GM18868 (cell line): ENCODE measurements around the gene SLC38A4.

Experiments used
- ATAC-seq: cut with Tn5 transposase; IDR thresholded peaks from one replicate; pipeline ENCODE4 v1.9.1; 2021; ENCODE audit warnings: mild to moderate bottlenecking, moderate library complexity; ENCODE audit not compliant: unreplicated experiment

Gene SLC38A4

GRCh38 chr12:46818642-46819041 lies 7.2 kb downstream of the SLC38A4 start:
- ATAC-seq: no peak

- ATAC-seq: no peak
These were observed 10.0 kb downstream of the SLC38A4 start for GRCh38 chr12:46815809-46816208.

- no peak for ATAC-seq
These were observed 11.7 kb downstream of the SLC38A4 start for GRCh38 chr12:46814143-46814542.

- no peak for ATAC-seq
These were observed 14.6 kb downstream of the SLC38A4 start for GRCh38 chr12:46811185-46811584.

- ATAC-seq: no peak
These were observed 16.7 kb downstream of the SLC38A4 start for GRCh38 chr12:46808955-46809697.

GRCh38 chr12:46808317-46808716 lies 17.5 kb downstream of the SLC38A4 start:
- ATAC-seq: no peak

GRCh38 chr12:46804054-46804453 lies 21.7 kb downstream of the SLC38A4 start:
- no peak for ATAC-seq

- ATAC-seq: no peak
These were observed 22.3 kb downstream of the SLC38A4 start for GRCh38 chr12:46803517-46803916.

GRCh38 chr12:46801293-46801692 lies 24.5 kb downstream of the SLC38A4 start:
- no peak for ATAC-seq

- no peak for ATAC-seq
These were observed 25.6 kb downstream of the SLC38A4 start for GRCh38 chr12:46800160-46800559.

- ATAC-seq: no peak
These were observed 27.1 kb downstream of the SLC38A4 start for GRCh38 chr12:46798648-46799047.

- no peak for ATAC-seq
These were observed 27.7 kb downstream of the SLC38A4 start for GRCh38 chr12:46798056-46798455.

GRCh38 chr12:46795988-46796387 lies 29.8 kb downstream of the SLC38A4 start:
- no peak for ATAC-seq

GRCh38 chr12:46794593-46795190 lies 31.1 kb downstream of the SLC38A4 start:
- peak; percentile 87 for ATAC-seq

- no peak for ATAC-seq
These were observed 32.9 kb downstream of the SLC38A4 start for GRCh38 chr12:46792925-46793324.

- ATAC-seq: no peak
These were observed 35.7 kb downstream of the SLC38A4 start for GRCh38 chr12:46790066-46790465.

GRCh38 chr12:46788072-46788887 lies 37.5 kb downstream of the SLC38A4 start:
- no peak for ATAC-seq

GRCh38 chr12:46787496-46788055 lies 38.2 kb downstream of the SLC38A4 start:
- ATAC-seq: no peak

GRCh38 chr12:46786774-46787173 lies 39.0 kb downstream of the SLC38A4 start:
- no peak for ATAC-seq

GRCh38 chr12:46785382-46785781 lies 40.4 kb downstream of the SLC38A4 start:
- ATAC-seq: no peak

- no peak for ATAC-seq
These were observed 41.9 kb downstream of the SLC38A4 start for GRCh38 chr12:46783871-46784270.
